T-helper 9 cell (primary cell): Measurements from ENCODE around the gene FAM20C.
"Not testable (repeated sequence)": the region's sequence is repeated elsewhere in the genome, so short reads cannot be mapped to it uniquely, and the experiment has no call there.

Source experiments
- DNase-seq: peaks from one replicate; pipeline ENCODE4 v3.0.0-alpha.2; 2020

The FAM20C gene

GRCh38 chr7:230274-230673, 37.9 kb downstream of the FAM20C start:
- no peak for DNase-seq

GRCh38 chr7:231030-231857, 38.9 kb downstream of the FAM20C start:
- DNase-seq: no peak

GRCh38 chr7:231858-232246, 39.5 kb downstream of the FAM20C start:
- DNase-seq: no peak

DNA sequence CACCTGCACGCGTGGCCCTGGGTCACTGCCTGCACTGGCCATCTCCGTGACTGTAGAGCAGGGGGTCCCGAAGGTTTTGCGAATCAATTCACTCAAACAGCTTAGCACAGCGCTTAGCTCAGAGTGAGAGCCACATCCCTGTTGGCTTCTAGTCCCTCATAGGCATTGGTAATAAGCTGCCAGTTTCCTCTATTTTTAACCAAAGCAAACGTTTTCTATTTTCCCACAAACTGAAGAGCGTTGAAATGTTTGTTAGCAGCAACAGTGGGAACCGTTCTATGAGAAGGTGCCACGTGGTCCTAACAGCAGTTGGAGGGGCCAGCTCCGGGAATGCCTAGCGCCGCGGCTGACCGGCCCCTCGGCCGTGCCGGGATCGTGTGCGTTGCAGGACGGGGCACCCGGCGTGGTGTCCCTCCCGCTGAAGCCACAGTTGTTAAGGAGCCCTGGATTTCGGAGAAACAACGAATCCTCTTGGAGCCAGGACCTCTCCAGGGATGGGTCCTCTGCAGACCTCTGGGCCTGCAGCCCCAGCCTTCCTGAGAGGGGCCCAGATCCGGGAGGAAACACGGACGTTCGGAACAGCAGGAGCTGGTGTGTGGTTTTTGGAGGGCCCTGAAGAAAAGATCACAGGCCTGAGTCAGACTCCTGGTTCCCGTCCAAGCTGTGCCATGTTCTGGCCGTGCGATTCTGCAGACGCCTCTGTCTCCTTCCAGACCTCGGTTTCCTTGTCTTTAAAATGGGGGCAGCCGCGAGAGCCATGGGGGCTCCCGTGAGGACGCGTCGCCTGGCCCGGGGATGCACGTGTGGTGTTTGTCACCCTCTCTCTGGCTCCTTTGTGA, 40.3 kb downstream of the FAM20C start:
- DNase-seq: no peak

- no peak for DNase-seq
These were observed 41.1 kb downstream of the FAM20C start for GRCh38 chr7:233249-234035.

DNA sequence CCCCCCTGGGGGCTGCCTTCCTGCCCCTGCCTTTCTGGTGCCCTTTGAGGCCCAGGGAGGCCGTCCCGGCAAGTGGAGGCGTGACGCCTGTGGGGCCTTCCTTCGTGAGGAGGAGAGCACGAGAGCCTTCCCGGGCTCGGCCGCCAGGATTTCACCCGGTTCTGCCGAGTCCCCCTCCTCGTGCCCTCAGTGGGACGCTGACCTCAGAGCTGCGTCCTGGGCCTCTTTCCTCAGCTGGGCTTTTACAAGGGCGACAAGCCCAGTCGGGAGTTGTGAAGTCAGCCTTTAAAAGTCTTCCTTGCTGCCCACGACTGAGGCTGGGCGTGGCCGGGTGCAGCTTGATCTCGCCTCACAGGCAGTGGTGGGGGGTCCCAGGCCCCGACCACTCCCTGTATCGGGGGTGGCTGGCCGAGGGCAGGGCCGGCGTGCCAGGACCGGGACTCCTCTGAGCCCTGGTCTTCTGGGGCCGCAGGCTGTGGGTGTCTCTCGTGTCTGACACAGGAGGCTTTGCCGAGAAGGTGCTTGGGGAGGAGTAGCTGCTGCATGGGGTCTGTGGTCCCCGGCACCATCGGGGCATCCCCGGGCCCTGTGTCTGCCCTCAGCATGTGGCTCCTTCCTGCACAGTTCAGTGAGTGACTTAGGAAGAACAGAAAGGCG, 41.8 kb downstream of the FAM20C start:
- no peak for DNase-seq

- no peak for DNase-seq
These were observed 42.6 kb downstream of the FAM20C start for GRCh38 chr7:234708-235553.

GRCh38 chr7:235576-236395, 43.4 kb downstream of the FAM20C start:
- no peak for DNase-seq

DNA sequence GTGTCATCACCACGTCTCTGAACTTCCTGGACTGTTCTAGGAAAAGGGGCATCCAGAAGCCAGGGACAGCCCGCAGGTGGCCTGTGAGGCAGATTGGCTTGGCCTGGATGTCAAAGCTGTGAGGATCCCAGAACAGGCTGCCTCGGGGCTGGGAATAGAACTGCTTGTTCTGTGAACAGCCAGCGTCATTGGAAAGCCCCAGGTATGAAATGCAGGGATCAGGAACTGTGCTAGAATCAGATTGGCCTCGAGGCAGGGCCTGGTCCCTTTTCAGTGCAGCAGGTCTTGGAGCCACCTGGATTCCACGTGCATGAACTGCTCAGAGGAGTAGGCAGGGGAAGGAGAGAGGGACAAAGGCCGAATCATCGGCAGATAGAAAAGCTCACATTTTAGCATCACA, 44.6 kb downstream of the FAM20C start:
- no peak for DNase-seq

- no peak for DNase-seq
These were observed 45.0 kb downstream of the FAM20C start for GRCh38 chr7:237385-237784.

GRCh38 chr7:240146-240676, 47.8 kb downstream of the FAM20C start:
- DNase-seq: no peak

- DNase-seq: no peak
These were observed 48.6 kb downstream of the FAM20C start for GRCh38 chr7:240887-241421.

DNA sequence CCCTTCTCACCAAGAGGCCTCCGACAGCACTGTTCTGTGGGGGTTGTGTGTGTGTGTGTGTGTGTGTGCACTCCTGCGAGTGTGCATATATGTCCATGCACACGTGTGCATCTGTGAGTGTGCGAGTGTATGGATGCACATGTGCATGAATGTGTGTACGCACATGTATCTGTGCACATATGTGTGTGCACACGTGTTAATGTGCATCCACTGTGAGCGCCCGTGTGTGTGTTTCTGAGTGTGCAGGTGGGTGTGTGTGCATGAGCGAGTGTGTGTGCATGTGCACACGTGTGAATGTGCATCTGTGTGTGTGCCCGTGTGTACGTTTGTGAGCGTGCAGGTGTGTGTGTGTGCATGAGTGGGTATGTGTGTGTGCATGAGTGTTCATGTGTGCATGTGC, 49.1 kb downstream of the FAM20C start:
- no peak for DNase-seq

GRCh38 chr7:242826-243579, 50.6 kb downstream of the FAM20C start:
- not testable (repeated sequence) for DNase-seq

DNA sequence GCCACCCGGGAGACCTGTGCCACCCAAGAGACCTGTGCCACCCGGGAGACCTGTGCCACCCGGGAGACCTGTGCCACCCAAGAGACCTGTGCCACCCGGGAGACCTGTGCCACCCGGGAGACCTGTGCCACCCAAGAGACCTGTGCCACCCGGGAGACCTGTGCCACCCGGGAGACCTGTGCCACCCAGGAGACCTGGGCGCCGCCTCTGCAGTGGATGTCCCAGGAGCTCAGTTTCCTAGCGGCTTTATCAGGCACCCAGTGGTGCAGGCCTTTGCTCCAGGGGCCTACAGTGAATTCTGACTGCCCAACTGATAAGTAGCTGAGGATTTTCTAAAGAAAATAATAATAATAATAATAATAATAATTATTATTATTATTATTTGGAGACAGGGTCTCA, 51.2 kb downstream of the FAM20C start:
- not testable (repeated sequence) for DNase-seq

DNA sequence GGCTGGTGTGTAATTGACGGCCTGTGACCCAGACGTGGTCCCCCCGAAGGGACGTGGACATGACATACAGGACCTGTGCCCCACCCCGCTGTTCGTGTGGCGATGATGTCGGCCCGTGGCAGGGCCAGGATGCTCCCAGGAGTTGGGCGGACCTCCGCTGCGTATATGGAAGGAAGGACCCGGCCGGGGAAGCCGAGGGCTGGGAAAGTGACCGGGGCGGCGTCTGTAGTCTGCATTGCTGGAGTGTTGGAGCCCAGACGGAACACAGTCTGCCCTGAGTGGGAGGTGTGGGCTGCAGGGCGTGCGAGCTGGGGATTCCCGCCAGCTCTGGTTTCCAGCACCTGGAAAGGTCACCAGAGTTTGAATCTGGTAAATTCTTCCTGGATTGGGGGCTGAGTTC, 52.6 kb downstream of the FAM20C start:
- no peak for DNase-seq

DNA sequence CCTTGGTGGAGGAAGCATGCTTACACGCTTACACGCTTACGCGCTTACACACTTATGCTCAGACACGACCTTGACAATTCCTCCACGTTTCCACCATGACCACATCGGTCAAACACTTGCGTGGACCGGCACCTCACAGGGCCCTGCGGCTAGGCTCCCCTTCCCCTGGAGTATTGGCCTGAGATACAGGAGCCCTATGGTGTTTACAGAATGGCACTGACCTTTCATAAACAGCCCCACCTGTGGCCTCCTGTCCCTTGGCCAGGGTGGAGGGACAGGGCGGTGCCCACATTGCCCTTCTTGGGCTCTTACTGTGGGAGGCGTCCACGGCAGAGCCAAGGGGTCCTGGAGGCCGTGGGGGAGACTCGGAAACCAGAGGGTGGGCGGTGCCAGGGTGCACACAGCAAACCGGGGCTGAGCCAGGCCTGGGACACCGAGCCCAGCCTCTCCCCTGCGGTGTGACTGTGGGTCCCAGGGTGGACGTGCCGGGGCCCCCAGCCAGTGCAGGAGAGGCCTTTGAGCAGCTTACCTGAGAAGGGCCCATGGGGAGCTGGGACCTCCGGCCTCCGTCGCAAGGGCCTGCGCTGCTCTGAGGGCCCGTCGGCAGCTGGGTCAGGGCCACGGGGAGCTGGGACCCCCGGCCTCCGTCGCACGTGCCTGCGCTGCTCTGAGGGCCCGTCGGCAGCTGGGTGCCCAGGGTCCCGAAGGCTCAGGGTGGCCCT, 53.4 kb downstream of the FAM20C start:
- DNase-seq: no peak

- DNase-seq: no peak
These were observed 54.1 kb downstream of the FAM20C start for GRCh38 chr7:246451-246850.

- DNase-seq: no peak
These were observed 54.8 kb downstream of the FAM20C start for GRCh38 chr7:247181-247580.
